Esophagus squamous epithelium (tissue), 4 donors: Measurements from ENCODE around the gene FOXJ3.

ENCODE experiments used
- POLR2A ChIP-seq, 4 donors: fragments of 450-650 bp; IDR thresholded peaks; one replicate each; pipeline ENCODE4 v1.6.1; 2017; ENCODE audit warnings: antibody characterized with exemption in 4 of 4, mild to moderate bottlenecking in 4 of 4, moderate library complexity in 3 of 4
- TF ChIP-seq, protein P1 (sequence below), 6 experiments: fragments of 450-650 bp in 4 of 6; fragments of 200-600 bp in 2 of 6; sonication (generic) in 2 of 6; IDR thresholded peaks; one replicate each; pipeline ENCODE4 v1.5.1; 2016 to 2019; ENCODE audit warnings: antibody characterized with exemption in 6 of 6, mild to moderate bottlenecking in 4 of 6, moderate library complexity in 4 of 6

DNA sequence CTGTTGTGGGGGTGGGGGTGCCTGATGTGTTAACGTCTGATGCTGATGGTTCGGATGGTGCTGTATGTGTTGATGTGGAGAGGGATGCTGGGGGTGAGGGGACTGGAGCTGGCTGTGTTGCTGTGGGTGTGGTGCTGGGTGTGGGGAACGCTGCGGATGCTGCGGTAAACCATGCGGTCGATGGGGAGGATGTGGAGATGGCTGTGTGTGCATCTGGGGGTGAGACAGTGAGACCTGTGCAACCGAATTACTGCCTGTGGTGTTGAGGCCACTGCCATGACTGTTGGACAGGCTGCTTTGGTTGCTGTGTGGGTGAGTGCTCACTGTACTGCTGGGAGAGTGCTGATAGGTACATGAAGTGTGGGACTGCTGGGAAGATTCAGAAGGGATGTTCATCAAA is 143.7 kb downstream of the FOXJ3 start:
- TF ChIP-seq, protein P1, sequence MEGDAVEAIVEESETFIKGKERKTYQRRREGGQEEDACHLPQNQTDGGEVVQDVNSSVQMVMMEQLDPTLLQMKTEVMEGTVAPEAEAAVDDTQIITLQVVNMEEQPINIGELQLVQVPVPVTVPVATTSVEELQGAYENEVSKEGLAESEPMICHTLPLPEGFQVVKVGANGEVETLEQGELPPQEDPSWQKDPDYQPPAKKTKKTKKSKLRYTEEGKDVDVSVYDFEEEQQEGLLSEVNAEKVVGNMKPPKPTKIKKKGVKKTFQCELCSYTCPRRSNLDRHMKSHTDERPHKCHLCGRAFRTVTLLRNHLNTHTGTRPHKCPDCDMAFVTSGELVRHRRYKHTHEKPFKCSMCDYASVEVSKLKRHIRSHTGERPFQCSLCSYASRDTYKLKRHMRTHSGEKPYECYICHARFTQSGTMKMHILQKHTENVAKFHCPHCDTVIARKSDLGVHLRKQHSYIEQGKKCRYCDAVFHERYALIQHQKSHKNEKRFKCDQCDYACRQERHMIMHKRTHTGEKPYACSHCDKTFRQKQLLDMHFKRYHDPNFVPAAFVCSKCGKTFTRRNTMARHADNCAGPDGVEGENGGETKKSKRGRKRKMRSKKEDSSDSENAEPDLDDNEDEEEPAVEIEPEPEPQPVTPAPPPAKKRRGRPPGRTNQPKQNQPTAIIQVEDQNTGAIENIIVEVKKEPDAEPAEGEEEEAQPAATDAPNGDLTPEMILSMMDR (IDR thresholded peaks at IDR 0.05) = no peak
- TF ChIP-seq POLR2A (IDR thresholded peaks at IDR 0.05) = no peak
